ENCODE data around the gene CDKAL1.

The CDKAL1 gene

GRCh38 chr6:21158149-21158548, 623.9 kb downstream of the CDKAL1 start:
- TF ChIP-seq GATA2 (IDR thresholded peaks at IDR 0.05; ENCODE audit: low read depth, low read length) (peak; percentile 98), GATA3 (IDR thresholded peaks at IDR 0.05; ENCODE audit: low read depth, low read length) (peak; percentile 90)

- no peak for TF ChIP-seq GATA2 (IDR thresholded peaks at IDR 0.05; ENCODE audit: low read depth, low read length)
- no peak for TF ChIP-seq GATA3 (IDR thresholded peaks at IDR 0.05; ENCODE audit: low read depth, low read length)
Observed at GRCh38 chr6:21158873-21159272, 624.6 kb downstream of the CDKAL1 start.

GRCh38 chr6:21159465-21159864, 625.2 kb downstream of the CDKAL1 start:
- no peak for TF ChIP-seq GATA2 (IDR thresholded peaks at IDR 0.05; ENCODE audit: low read depth, low read length)
- TF ChIP-seq GATA3 (IDR thresholded peaks at IDR 0.05; ENCODE audit: low read depth, low read length): no peak

- TF ChIP-seq GATA2 (IDR thresholded peaks at IDR 0.05; ENCODE audit: low read depth, low read length) (no peak), GATA3 (IDR thresholded peaks at IDR 0.05; ENCODE audit: low read depth, low read length) (no peak)
Observed at GRCh38 chr6:21161707-21162106, 627.5 kb downstream of the CDKAL1 start.

GRCh38 chr6:21163110-21163837, 629.0 kb downstream of the CDKAL1 start:
- TF ChIP-seq GATA2 (IDR thresholded peaks at IDR 0.05; ENCODE audit: low read depth, low read length): no peak
- no peak for TF ChIP-seq GATA3 (IDR thresholded peaks at IDR 0.05; ENCODE audit: low read depth, low read length)

- no peak for TF ChIP-seq GATA3 (IDR thresholded peaks at IDR 0.05; ENCODE audit: low read depth, low read length)
- no peak for TF ChIP-seq GATA2 (IDR thresholded peaks at IDR 0.05; ENCODE audit: low read depth, low read length)
Observed at GRCh38 chr6:21163838-21164180, 629.6 kb downstream of the CDKAL1 start.

- TF ChIP-seq GATA3 (IDR thresholded peaks at IDR 0.05; ENCODE audit: low read depth, low read length) (no peak), GATA2 (IDR thresholded peaks at IDR 0.05; ENCODE audit: low read depth, low read length) (no peak)
Observed at GRCh38 chr6:21164768-21165326, 630.6 kb downstream of the CDKAL1 start.

GRCh38 chr6:21166754-21167153, 632.5 kb downstream of the CDKAL1 start:
- TF ChIP-seq GATA2 (IDR thresholded peaks at IDR 0.05; ENCODE audit: low read depth, low read length): no peak
- TF ChIP-seq GATA3 (IDR thresholded peaks at IDR 0.05; ENCODE audit: low read depth, low read length): no peak

- TF ChIP-seq GATA2 (IDR thresholded peaks at IDR 0.05; ENCODE audit: low read depth, low read length) (no peak), GATA3 (IDR thresholded peaks at IDR 0.05; ENCODE audit: low read depth, low read length) (no peak)
Observed at GRCh38 chr6:21167790-21168189, 633.5 kb downstream of the CDKAL1 start.

- no peak for TF ChIP-seq GATA2 (IDR thresholded peaks at IDR 0.05; ENCODE audit: low read depth, low read length)
- no peak for TF ChIP-seq GATA3 (IDR thresholded peaks at IDR 0.05; ENCODE audit: low read depth, low read length)
Observed at GRCh38 chr6:21171801-21172200, 637.5 kb downstream of the CDKAL1 start.

GRCh38 chr6:21173031-21173430, 638.8 kb downstream of the CDKAL1 start:
- TF ChIP-seq GATA2 (IDR thresholded peaks at IDR 0.05; ENCODE audit: low read depth, low read length) (no peak), GATA3 (IDR thresholded peaks at IDR 0.05; ENCODE audit: low read depth, low read length) (no peak)

GRCh38 chr6:21173678-21174077, 639.4 kb downstream of the CDKAL1 start:
- TF ChIP-seq GATA2 (IDR thresholded peaks at IDR 0.05; ENCODE audit: low read depth, low read length): no peak
- TF ChIP-seq GATA3 (IDR thresholded peaks at IDR 0.05; ENCODE audit: low read depth, low read length): no peak

GRCh38 chr6:21176197-21176596, 641.9 kb downstream of the CDKAL1 start:
- TF ChIP-seq GATA2 (IDR thresholded peaks at IDR 0.05; ENCODE audit: low read depth, low read length): no peak
- no peak for TF ChIP-seq GATA3 (IDR thresholded peaks at IDR 0.05; ENCODE audit: low read depth, low read length)

GRCh38 chr6:21180155-21180554, 645.9 kb downstream of the CDKAL1 start:
- TF ChIP-seq GATA2 (IDR thresholded peaks at IDR 0.05; ENCODE audit: low read depth, low read length) (no peak), GATA3 (IDR thresholded peaks at IDR 0.05; ENCODE audit: low read depth, low read length) (no peak)

GRCh38 chr6:21180800-21181337, 646.6 kb downstream of the CDKAL1 start:
- TF ChIP-seq GATA3 (IDR thresholded peaks at IDR 0.05; ENCODE audit: low read depth, low read length) (no peak), GATA2 (IDR thresholded peaks at IDR 0.05; ENCODE audit: low read depth, low read length) (no peak)

All from SH-SY5Y (cell line).